GM12878 (cell line): ENCODE results near the gene SLC39A7. TPM values are rescaled to one million over a fixed set of nuclear protein-coding genes. Genes with fewer than 3 reads are reported as not detected.

Experiments used
- ATAC-seq: fragments of 200-7000 bp; cut with Tn5 transposase; 3 replicates; pipeline ENCODE4 v1.9.1; 2020; ENCODE audit warnings: mild to moderate bottlenecking, moderate library complexity
- BruUV-seq: library from RNA; stranded (reverse); fragments of 400-500 nt; replicated peaks from 2 replicates; lab custom pipeline; 2021; lab: Mats Ljungman, UMichigan
- CTCF ChIA-PET: fragments of 300-600 bp; sonication (Branson Sonifier 250); formaldehyde crosslinking; extraction: SDS; loops from one replicate; lab custom pipeline; 2021; ENCODE audit warnings: inconsistent platforms; lab: Yijun Ruan, JAX
- POLR2A ChIA-PET: fragments of 350-600 bp; formaldehyde crosslinking; extraction: SDS; loops from one replicate; lab custom pipeline; 2021; ENCODE audit warnings: inconsistent platforms; lab: Charles Lee
- RAD21 ChIA-PET: fragments of 300-600 bp; sonication (Branson Sonifier 250); formaldehyde crosslinking; loops from one replicate; lab custom pipeline; 2023; ENCODE audit warnings: antibody characterized with exemption; ENCODE audit not compliant: unreplicated experiment; lab: Charles Lee
- SMC1A ChIA-PET: fragments of 300-600 bp; sonication (Branson Sonifier 250); formaldehyde crosslinking; loops from one replicate; lab custom pipeline; 2023; ENCODE audit not compliant: unreplicated experiment, uncharacterized antibody; lab: Charles Lee
- DNase-seq: peaks from one replicate; pipeline ENCODE4 v3.0.0-alpha.2; 2011; ENCODE audit warnings: low read depth, low spot score
- FAIRE-seq: peaks from 3 replicates; lab custom pipeline; 2011; peaks lifted over from hg19 to GRCh38; lab: Jason Lieb, UNC
- H2AFZ ChIP-seq: 2 replicates; pipeline ENCODE4 v1.6.0; 2011; ENCODE audit warnings: low read depth, low read length, control low read depth; ENCODE audit not compliant: control insufficient read depth
- H3K27ac ChIP-seq: 2 replicates; pipeline ENCODE4 v1.5.1; 2011; ENCODE audit warnings: control low read depth; ENCODE audit not compliant: control insufficient read depth, insufficient read depth
- H3K27me3 ChIP-seq, 2 experiments: replicated peaks in 1 of 2; 2 replicates each; pipeline versions ENCODE4 v1.6.0 to v1.6.1; 2011; ENCODE audit warnings: low read length in 1 of 2; ENCODE audit not compliant: control insufficient read depth in 2 of 2, insufficient read depth in 2 of 2
- H3K36me3 ChIP-seq, 2 experiments: 2 replicates each; pipeline ENCODE4 v1.5.1; 2011; ENCODE audit warnings: low read length in 1 of 2; ENCODE audit not compliant: control insufficient read depth in 2 of 2, insufficient read depth in 2 of 2
- H3K4me1 ChIP-seq: 2 replicates; pipeline ENCODE4 v1.6.1; 2011; ENCODE audit warnings: mild to moderate bottlenecking, low read length, moderate library complexity, mixed read lengths; ENCODE audit not compliant: control insufficient read depth, insufficient read depth
- H3K4me2 ChIP-seq: 2 replicates; pipeline ENCODE4 v1.6.0; 2011; ENCODE audit warnings: control low read depth; ENCODE audit not compliant: control insufficient read depth, insufficient read depth
- H3K4me3 ChIP-seq: fragments of 200-600 bp; sonication (generic); 2 replicates; pipeline ENCODE4 v1.5.1; 2016
- H3K79me2 ChIP-seq: 2 replicates; pipeline ENCODE4 v1.6.0; 2011; ENCODE audit warnings: low read length; ENCODE audit not compliant: control insufficient read depth, insufficient read depth
- H3K9ac ChIP-seq: 2 replicates; pipeline ENCODE4 v1.8.0; 2011; ENCODE audit warnings: low read length, control low read depth, mixed read lengths; ENCODE audit not compliant: control insufficient read depth, insufficient read depth
- H3K9me3 ChIP-seq: replicated peaks from 3 replicates; pipeline ENCODE4 v1.5.1; 2011; ENCODE audit warnings: mild to moderate bottlenecking, low read length; ENCODE audit not compliant: control insufficient read depth, insufficient read depth
- H4K20me1 ChIP-seq: 2 replicates; pipeline ENCODE4 v1.6.0; 2011; ENCODE audit not compliant: control insufficient read depth, insufficient read depth
- CREB1 ChIP-seq: IDR thresholded peaks from 2 replicates; pipeline ENCODE4 v1.6.1; 2012; ENCODE audit warnings: low read depth, mild to moderate bottlenecking, inconsistent platforms
- PKNOX1 ChIP-seq: fragments of 450-650 bp; IDR thresholded peaks from 2 replicates; pipeline ENCODE4 v1.6.1; 2016; ENCODE audit warnings: mild to moderate bottlenecking
- RELA ChIP-seq: fragments of 450-650 bp; IDR thresholded peaks from 2 replicates; pipeline ENCODE4 v1.8.0; 2014; ENCODE audit warnings: borderline replicate concordance; ENCODE audit not compliant: partially characterized antibody
- ZNF217 ChIP-seq: fragments of 450-650 bp; IDR thresholded peaks from 2 replicates; pipeline ENCODE4 v1.6.1; 2017; ENCODE audit warnings: antibody characterized with exemption, mild to moderate bottlenecking
- WGBS: methylation state at CpG from one replicate; pipeline ENCODE4 v1.1.6; 2016; ENCODE audit warnings: low lambda C conversion rate; ENCODE audit not compliant: insufficient replicate concordance, insufficient coverage; ENCODE audit errors: missing lambda C conversion rate; 5-methylcytosine and 5-hydroxymethylcytosine counted together
- in situ Hi-C: fragments of 300-500 bp; cut with MboI; formaldehyde crosslinking; loops from 9 replicates; pipeline ENCODE4 v1.14.3; 2018; ENCODE audit warnings: mixed read lengths
- intact Hi-C: fragments of 100-400 bp; cut with micrococcal nuclease; formaldehyde crosslinking; loops from one replicate; pipeline ENCODE4 v1.14.2; 2022; ENCODE audit not compliant: unreplicated experiment
- polyA plus RNA-seq, 11 experiments: library from polyadenylated mRNA; depleted of rRNA in 4 of 11; unstranded in 6 of 11; stranded (reverse) in 5 of 11; fragments of >200 nt; fragmentation: Nextera tagmentation in 4 of 11; fragmentation: Illumina TruSeq in 1 of 11; extraction: Ambion mirVana in 4 of 11; extraction: Trizol in 1 of 11; gene quantifications; 1 replicate in 1 of 11; 2 replicates in 10 of 11; pipeline versions ENCODE4 v1.2.1 to v1.2.3, GENCODE V29; 2011 to 2016; ENCODE audit warnings: inconsistent platforms in 2 of 11, missing spikeins in 2 of 11, low read depth in 1 of 11
- total RNA-seq, 4 experiments: library from RNA; depleted of rRNA in 3 of 4; stranded (reverse); fragments of >200 nt in 3 of 4; fragmentation: Illumina TruSeq in 1 of 4; extraction: Trizol in 1 of 4; gene quantifications; 2 replicates each; pipeline versions ENCODE4 v1.2.1 to v1.2.3, GENCODE V29; 2013 to 2021

The SLC39A7 gene
- total and polyA plus RNA-seq, 10 of the 15 experiments (the other 5 are each of a cell fraction or from before 2014, with no cell fraction given): 7.3 to 63.1 (median 40.6) TPM

GRCh38 chr6:33175436-33176069 is 25.1 kb upstream of the SLC39A7 start:
- intact Hi-C loops: no loop called here
- Histone ChIP-seq H3K4me1 (no peaks in the 10 kb centered on the region), H3K36me3 (no peaks in the 10 kb centered on the region)
- FAIRE-seq: no peak
- TF ChIP-seq CREB1 (no peak), PKNOX1 (no peak), RELA (no peak)
- TF ChIP-seq, all 136 proteins: peak for 0
- Histone ChIP-seq H3K4me2 (no peak overlapping the region), H2AFZ (no peak overlapping the region), H3K9ac (no peak overlapping the region), H4K20me1 (no peaks in the 10 kb centered on the region), H3K9me3 (no peaks in the 10 kb centered on the region), H3K27ac (no peak overlapping the region), H3K27me3 (no peaks in the 10 kb centered on the region), H3K4me3 (no peak overlapping the region), H3K79me2 (no peaks in the 10 kb centered on the region)
- ChIA-PET SMC1A (interaction anchor here (0.8 to 4.3 kb wide), 2 partner anchors 15 to 99 kb away, joined by 3 to 27 read pairs; partner anchors contain the start of gene HLA-DPB1), POLR2A (interaction anchor here (0.5 kb wide), 1 partner anchor 71 kb away, joined by 4 read pairs; no protein-coding TSS in a partner anchor), RAD21 (interaction anchor here (3.9 kb wide), 1 partner anchor 26 kb away, joined by 20 read pairs; no protein-coding TSS in a partner anchor), CTCF (interaction anchor here (0.7 to 6.0 kb wide), 6 partner anchors 21 to 160 kb away, joined by 3 to 58 read pairs (median 10); no protein-coding TSS in a partner anchor)
- no TSS peak for BruUV-seq
- no peak for ATAC-seq
- no peak for DNase-seq
- WGBS: 32% methylated on average over 10 of the region's 10 CpGs
- in situ Hi-C loops: no loop called here

DNA sequence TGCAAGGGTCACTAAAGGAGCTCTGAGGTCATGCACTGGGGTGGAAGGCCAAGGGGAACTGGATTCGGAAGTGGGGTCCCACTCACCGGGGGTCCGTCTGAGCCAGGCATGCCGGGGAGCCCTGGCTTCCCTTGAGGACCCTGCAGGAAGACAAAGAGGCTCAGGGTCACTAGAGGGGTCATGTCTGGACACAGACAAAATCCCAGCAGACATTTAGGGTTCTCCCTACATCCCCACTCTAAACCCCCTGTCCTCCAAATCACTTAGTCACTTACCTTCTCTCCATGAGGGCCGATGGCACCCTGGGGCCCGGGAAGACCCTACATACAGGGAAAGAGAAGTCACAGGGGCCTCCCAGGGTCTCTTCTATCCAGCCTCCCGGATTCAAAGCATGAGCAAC is 23.8 kb upstream of the SLC39A7 start:
- H3K27ac ChIP-seq: no peak overlapping the region
- H3K4me2 ChIP-seq: no peak overlapping the region
- BruUV-seq: no TSS peak
- no peak overlapping the region for H2AFZ ChIP-seq
- H3K4me3 ChIP-seq: no peak overlapping the region
- RAD21 ChIA-PET: interaction anchor here (0.8 kb wide), 1 partner anchor 27 kb away, joined by 3 read pairs; no protein-coding TSS in a partner anchor
- H3K36me3 ChIP-seq: no peaks in the 10 kb centered on the region
- no peak for FAIRE-seq
- SMC1A ChIA-PET: no interaction called here
- WGBS: 44% methylated on average over 7 of the region's 7 CpGs
- H3K4me1 ChIP-seq: no peaks in the 10 kb centered on the region
- no peaks in the 10 kb centered on the region for H3K9me3 ChIP-seq
- H3K27me3 ChIP-seq: no peaks in the 10 kb centered on the region
- TF ChIP-seq ZNF217: no peak
- TF ChIP-seq, all 136 proteins: peak for 0
- ATAC-seq (no peak), DNase-seq (no peak)
- no peak overlapping the region for H3K9ac ChIP-seq
- POLR2A ChIA-PET: no interaction called here
- in situ Hi-C loops (no loop called here), intact Hi-C loops (no loop called here)
- no peaks in the 10 kb centered on the region for H3K79me2 ChIP-seq
- H4K20me1 ChIP-seq: no peaks in the 10 kb centered on the region
- CTCF ChIA-PET: no interaction called here
